HL-60 (cell line): ENCODE results near the gene SIPA1L3.

Experiments used
- POLR2AphosphoS5 ChIP-seq: IDR thresholded peaks from 2 replicates; pipeline ENCODE4 v1.6.1; 2012; ENCODE audit warnings: low read depth
- TF ChIP-seq, protein P1 (sequence below): IDR thresholded peaks from one replicate; pipeline ENCODE4 v1.5.1; 2011; ENCODE audit warnings: low read length, control low read depth, inconsistent platforms; ENCODE audit not compliant: insufficient read depth
- TF ChIP-seq, protein P2 (sequence below): IDR thresholded peaks from 2 replicates; pipeline ENCODE4 v1.6.1; 2012; ENCODE audit warnings: low read depth; ENCODE audit not compliant: insufficient replicate concordance

DNA sequence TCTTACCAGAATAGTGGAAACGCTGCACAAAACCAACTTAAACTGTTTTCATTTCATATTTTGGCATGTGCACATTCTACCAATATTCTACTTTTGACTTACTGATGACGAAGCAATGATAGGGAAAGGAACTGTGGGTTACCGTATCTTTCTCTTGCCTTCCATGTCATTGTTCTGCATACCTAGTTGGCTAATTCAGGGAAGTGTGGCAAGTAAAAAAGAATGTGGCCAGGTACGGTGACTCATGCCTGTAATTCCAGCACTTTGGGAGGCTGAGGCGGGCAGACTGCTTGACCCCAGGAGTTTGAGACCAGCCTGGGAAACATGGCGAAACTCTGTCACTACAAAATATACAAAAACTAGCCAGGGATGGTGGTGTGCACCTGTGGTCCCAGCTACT, 108.2 kb downstream of the SIPA1L3 start:
- TF ChIP-seq, protein P1, sequence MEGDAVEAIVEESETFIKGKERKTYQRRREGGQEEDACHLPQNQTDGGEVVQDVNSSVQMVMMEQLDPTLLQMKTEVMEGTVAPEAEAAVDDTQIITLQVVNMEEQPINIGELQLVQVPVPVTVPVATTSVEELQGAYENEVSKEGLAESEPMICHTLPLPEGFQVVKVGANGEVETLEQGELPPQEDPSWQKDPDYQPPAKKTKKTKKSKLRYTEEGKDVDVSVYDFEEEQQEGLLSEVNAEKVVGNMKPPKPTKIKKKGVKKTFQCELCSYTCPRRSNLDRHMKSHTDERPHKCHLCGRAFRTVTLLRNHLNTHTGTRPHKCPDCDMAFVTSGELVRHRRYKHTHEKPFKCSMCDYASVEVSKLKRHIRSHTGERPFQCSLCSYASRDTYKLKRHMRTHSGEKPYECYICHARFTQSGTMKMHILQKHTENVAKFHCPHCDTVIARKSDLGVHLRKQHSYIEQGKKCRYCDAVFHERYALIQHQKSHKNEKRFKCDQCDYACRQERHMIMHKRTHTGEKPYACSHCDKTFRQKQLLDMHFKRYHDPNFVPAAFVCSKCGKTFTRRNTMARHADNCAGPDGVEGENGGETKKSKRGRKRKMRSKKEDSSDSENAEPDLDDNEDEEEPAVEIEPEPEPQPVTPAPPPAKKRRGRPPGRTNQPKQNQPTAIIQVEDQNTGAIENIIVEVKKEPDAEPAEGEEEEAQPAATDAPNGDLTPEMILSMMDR, result no peak
- TF ChIP-seq, protein P2, sequence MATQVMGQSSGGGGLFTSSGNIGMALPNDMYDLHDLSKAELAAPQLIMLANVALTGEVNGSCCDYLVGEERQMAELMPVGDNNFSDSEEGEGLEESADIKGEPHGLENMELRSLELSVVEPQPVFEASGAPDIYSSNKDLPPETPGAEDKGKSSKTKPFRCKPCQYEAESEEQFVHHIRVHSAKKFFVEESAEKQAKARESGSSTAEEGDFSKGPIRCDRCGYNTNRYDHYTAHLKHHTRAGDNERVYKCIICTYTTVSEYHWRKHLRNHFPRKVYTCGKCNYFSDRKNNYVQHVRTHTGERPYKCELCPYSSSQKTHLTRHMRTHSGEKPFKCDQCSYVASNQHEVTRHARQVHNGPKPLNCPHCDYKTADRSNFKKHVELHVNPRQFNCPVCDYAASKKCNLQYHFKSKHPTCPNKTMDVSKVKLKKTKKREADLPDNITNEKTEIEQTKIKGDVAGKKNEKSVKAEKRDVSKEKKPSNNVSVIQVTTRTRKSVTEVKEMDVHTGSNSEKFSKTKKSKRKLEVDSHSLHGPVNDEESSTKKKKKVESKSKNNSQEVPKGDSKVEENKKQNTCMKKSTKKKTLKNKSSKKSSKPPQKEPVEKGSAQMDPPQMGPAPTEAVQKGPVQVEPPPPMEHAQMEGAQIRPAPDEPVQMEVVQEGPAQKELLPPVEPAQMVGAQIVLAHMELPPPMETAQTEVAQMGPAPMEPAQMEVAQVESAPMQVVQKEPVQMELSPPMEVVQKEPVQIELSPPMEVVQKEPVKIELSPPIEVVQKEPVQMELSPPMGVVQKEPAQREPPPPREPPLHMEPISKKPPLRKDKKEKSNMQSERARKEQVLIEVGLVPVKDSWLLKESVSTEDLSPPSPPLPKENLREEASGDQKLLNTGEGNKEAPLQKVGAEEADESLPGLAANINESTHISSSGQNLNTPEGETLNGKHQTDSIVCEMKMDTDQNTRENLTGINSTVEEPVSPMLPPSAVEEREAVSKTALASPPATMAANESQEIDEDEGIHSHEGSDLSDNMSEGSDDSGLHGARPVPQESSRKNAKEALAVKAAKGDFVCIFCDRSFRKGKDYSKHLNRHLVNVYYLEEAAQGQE, result no peak
- no peak for TF ChIP-seq POLR2AphosphoS5
